Measurements from ENCODE around the gene LSP1.

LSP1 gene

DNA sequence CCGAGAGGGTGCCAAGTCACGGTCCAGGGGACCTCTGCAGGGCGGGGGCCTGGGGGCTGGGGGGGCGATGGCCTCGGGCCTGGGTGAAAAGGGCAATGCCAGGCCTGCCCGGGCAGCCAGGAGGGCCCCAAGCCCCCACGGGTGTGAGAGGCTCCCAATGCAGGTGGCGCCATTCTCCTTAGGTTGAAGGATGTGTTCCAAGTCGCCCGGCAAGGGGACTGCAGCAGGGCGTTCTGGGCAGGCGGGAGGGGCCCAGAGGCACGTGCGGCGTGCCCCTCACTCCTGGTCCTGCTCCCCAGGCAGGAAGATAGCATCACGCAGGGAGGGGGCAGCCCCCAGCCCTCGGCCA, 14.8 kb upstream of the LSP1 start:
- DNase-seq: no peak

DNA sequence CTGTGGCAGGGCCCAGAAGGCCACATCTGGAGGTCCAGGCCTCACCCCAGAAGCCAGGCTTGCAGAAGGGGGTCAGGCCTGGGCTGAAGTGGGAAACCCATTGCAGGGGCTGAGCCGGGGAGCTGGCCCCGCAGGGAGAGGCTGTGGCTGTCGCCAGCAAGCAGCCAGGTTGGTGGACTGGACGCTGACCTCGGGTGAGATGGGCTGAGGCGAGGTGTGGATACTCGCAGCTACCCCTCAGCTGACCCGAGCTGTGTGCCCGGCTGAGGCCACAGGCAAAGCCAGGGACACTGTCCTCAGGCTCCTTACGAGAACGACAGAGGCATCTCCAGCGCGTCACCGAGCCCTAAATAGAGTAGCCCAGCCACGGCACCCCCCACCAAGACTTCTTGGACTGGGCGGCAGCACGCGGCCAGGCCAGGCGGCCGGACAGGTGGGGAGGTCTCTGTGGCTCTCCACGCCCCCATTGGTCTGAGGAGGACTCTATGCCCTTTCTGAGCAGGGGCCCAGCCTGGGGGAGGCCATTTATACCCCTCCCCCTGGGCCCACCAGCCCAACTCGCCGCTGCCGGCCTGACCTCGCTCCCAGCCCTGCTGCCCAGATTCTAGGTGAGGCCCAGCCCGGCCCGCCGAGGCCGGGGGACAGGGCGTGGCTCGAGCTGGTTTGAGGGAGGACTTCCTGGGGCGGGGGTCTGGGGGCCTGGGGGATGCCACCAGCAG, 14.3 kb upstream of the LSP1 start, which contains the start of gene TNNI2:
Gene TNNI2, plus strand, starts transcription at position 556 of the 719 bp plus-strand sequence. CDS start 716 bp downstream, outside the sequence.
- DNase-seq: no peak

DNA sequence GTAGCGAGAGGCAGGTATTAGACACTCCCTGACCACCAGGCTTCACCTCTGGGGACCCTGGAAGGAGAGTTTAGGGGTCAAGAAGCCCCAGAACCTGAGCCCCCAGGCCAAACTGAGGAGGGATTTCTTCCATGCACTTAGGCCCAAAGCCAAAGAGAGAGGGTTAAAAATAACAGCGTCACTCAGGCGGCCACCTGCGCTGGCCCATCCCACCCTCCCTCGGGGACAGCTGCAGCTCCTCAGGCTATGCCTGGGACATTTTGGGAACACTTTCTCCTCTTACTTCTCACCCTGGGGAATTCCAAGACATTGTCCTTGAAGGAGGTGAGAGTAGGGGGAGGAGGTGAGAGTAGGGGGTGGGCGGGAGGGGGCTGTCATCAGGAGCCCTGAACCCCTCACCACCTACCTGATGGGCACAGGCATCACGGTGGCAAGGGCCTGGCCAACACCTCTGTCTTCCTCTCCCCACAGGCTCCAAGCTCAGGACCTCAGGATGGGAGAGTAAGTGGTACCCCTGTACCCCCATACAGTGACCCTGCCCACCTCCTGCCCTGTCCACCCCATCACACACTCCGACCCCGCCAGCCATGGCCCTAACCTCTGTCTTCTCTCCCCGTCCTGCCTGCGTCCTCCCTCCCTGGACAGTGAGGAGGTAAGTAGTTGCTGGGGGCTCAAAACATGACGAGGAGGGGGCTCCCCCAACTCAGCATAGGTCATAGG, 13.5 kb upstream of the LSP1 start:
- no peak for DNase-seq

DNA sequence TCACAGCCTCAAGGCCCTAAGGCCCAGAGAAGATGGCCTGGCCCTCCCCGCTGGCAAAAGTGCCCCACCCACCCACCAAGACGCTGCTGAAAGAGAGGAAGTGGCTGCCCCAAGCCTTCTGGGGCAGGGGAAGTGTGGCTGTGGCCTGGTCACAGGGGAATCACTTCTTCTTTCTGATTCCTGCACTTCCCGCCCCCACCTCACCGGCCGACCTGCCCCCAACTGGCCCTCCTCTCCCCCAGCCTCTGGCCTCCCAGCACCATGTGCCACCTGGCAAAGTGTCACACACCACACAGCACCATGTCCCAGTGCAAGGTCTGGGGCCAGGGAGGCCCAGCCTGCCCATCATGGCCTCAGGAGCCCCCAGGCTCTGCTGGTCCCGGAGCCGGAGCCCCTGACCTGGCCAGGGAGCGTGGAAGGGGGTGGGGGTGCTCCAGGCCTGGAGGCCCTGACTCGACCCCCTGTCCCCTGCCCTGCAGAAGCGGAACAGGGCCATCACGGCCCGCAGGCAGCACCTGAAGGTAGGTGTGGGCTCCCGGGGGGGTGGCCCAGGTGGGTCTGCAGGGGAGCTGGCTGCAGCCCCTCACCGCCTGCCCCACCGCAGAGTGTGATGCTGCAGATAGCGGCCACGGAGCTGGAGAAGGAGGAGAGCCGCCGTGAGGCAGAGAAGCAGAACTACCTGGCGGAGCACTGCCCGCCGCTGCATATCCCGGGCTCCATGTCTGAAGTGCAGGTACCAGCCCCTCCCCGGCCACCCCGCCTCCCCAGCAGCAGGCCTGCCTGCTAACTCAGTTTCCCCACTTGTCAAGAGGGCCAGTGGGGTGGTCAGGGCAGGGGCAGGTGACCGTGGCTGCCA, 12.7 kb upstream of the LSP1 start:
- DNase-seq: no peak

DNA sequence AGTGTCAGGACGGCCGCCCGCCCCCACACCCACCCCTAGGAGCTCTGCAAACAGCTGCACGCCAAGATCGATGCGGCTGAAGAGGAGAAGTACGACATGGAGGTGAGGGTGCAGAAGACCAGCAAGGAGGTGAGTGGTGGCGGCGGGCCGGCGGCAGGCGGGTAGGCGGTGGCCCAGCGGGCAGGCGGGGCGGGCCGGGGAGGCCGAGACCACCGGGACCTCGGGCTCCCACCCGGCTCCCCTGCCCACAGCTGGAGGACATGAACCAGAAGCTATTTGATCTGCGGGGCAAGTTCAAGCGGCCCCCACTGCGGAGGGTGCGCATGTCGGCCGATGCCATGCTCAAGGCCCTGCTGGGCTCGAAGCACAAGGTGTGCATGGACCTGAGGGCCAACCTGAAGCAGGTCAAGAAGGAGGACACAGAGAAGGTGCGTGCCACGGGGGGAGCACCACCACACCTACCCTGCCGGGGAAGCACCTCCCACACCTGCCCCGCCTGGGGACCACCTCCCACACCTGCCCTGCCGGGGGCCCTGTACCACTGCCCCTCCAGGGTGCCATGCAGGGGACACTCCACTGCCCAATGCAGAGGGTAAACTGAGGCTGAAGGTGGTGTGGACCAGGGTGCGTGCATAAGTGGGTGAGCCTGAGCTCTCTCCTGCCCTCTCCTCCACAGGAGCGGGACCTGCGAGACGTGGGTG, 12.0 kb upstream of the LSP1 start:
- DNase-seq: no peak

DNA sequence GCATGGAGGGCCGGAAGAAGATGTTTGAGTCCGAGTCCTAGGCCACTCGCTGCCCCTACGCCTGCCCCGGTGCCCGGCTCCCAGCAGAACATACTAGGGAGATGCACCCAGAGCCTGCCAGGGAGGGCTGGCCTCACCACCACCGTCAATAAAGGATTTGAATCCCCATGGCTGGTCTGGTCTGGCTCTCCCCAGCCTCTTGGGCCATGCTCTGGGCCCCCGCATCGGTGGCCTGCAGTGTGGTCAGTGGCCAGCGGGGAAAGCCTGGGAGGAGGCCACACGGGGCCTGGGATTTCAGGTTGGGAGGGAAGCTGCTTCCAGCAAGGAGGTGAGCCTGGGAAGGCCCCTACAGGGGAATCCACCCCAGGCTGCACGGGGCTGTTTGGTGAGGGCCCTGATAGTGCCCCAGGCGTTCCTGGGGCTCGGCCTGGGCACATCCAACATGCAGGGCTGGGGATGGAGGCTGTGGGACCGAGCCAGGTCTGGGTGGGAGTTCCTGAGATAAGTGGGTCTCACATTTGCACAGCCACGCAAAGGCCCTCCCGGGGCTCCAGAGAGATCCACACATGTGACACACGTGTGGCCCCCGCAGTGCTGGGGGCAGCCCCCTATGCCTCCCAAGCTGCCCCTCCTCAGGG, 11.3 kb upstream of the LSP1 start:
- DNase-seq: no peak

DNA sequence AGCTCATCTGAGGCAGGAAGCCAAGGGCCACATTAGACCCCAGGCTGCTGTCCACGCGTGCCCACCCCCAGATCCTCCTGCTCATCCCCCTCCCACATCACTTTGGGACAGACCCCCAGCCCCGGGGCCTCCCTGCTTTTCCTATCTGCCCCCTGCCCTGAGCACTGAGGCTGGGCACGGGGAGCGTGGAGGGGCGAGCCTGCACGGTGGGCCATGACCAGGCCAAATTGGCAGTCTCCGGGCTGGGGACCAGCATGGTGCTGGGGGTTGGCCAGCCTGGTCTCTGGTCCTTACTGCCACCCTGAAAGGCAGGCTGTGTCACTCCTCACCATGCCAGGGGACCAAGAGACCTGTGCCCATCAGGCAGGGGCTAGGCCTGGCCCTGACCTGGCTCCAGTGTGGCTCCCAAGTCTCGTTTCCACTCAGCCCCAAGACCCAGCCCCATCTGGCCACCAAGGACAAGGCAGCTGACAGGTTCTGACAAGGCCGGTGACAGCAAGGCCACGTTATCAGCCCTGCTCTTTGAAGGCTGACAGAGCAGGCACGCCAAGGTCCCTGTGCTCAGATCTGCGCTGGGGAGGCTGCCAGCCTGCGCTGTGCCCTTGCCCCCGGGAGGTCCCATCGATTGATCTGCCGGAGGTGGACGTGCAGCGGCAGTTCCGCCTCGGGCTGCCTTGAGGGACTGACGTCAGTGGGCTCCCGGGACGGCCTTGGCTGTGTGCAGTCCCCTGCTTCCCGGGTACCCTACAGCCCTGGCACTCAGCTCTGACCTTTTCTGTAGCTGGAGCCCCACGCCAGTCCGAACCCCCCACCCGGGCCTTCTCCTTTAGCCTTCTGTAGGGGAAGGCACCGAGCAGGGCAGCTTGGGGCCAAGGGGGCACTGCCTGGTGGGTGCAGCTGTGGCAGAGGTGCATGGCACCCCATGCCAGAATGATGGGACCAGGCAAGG, 10.5 kb upstream of the LSP1 start:
- no peak for DNase-seq

DNA sequence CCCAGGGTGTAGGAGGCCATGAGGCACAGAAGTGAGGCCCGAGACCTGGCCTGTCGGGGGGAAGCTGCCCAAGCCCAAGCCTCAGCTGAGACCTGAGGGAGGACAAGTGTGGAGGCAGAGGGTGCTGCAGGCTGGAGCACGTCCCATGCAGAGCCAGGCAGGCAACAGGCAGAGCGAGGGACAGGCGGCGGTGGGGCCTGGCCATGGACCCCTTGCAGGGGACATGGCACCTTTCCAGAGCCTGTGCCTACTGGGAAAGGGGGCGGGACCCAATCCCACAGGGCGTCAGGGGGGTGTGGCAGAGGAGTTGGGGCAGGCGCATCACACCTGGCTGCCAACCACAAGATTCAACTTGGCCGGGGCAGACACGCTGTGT, 9.8 kb upstream of the LSP1 start:
- DNase-seq: no peak

DNA sequence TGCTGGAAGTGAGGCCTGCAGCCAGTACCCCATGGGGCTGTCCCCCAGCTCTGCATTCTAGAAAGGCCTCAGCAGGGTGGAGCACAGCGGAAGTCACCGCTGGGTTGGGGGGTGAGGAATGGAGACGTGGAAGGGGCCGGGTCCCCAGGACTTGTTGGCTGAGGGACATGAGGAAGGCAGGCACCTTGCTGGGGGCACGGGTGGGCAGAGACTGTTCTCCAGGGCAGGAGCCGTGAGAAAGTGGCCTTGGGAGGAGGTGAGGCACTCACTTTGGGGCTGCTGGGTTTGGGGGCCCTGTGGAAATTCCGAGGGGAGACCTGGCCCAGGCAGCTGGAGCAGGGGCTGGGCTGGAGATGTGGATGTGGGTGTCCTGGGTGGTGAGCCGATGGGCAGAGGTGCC, 9.1 kb upstream of the LSP1 start:
- no peak for DNase-seq

DNA sequence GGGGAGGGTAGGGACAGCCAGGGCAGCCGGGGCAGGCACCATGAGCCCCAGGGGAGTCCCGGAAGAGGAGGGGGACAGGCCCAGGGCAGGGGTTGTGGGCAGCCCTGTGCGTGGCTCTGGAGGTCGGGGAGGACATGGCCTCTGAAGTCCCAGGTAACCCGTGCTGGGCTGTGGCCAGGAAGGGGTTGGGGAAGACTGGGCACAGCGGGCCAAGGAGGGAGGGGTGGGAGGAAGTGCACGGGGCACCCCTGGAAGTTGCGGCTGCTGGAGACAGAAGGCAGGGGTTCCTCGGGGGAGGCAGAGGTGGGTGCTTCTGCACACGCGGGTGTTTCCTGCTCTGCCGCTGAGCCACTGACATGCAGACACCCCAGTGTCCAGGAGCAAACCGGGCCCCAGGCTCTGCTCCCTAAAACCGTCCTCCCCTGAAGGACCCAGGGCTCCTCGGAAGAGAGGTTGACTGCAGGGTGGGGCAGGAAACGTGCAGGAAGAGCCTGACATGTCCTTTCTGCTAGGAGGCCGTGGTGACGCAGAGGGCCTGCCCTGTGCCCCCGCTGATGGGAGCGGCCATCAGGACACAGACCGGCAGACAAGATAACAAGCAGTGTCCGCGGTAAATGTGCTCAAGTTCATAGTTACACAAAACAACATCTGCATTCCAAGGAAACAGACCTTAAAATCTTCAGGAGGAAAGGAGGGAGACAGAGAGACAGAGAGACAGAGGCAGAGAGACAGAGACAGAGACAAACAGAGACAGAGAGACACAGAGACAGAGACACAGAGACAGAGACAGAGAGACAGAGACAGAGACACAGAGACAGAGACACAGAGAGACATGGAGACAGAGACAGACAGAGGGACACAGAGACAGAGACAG, 8.4 kb upstream of the LSP1 start:
- peak; percentile 40 for DNase-seq

DNA sequence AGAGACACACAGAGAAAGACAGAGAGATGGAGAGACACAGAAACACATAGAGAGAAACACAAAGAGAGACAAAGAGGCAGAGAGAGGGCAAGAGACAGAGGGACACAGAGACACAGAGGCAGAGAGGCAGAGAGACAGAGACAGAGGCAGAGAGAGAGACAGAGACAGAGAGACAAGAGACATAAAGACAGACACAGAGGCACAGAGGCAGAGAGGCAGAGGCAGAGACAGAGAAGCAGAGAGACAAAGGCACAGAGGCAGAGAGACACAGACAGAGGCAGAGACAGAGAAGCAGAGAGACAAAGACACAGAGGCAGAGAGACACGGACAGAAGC, 7.8 kb upstream of the LSP1 start:
- no peak for DNase-seq

DNA sequence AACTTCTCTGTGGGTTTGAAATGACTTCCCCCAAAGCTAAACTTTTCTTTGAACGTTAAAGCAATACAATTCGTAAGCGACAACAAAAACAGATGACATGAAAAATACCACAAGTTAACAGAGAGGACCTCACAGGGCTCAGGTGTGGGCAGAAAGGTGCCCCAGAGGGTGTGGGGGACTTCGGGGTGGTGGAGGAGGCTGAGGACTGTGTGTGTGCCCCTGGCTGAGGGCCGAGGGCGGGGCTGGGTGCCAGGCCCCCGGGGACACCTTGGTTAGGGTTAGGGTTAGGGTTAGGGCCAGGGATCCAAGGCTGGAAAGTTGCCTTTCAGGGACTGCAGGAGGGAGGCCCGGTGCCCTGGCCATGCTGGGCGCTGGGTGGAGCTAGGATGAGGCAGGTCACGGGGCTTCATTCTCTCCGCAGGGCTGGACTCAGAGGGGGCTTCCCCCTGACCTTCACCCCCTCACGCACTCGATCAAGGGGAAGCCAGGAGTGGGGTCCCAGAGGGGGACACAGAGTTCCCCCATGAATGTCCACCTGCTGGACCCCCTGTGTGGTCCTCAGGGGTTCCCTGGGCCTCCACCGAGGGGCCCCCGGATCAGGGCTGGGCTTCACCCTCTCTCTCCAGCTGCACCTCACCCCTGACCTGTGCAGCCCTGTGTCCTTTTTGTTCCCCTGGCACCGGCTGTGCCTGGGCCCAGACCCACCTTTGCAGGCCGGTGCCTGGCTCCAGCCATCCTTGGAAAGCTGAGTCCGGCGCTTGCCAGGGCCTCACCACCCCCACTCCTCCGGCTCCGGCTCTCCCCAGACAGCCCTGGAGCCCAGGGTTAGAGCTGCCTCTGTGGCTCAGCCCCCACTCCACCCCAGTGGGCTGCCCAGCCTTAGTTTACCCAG, 7.1 kb upstream of the LSP1 start:
- peak; percentile 28 for DNase-seq

DNA sequence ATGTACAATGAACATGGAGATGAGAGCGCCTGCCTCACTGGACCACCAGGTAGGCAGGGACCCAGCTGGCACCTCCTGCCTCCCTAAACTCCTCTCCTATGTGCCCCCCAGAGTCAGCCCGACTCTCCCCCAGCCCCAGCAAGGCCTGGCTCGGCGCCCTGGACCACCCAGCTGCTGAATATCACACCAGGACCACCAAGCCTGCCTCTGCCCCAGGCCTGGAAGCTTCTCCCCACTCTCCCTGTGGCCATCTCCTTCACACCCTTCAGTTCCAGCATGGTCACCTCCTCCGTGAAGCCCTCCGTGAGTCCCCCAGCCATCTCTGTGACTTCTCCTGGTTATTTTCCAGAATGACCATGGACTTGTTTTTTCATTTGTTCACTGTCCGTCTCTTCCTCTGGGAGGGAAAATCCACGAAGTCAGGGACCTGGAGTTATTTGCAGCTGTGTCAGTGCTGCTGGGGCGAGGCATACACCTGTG, 6.4 kb upstream of the LSP1 start:
- no peak for DNase-seq

DNA sequence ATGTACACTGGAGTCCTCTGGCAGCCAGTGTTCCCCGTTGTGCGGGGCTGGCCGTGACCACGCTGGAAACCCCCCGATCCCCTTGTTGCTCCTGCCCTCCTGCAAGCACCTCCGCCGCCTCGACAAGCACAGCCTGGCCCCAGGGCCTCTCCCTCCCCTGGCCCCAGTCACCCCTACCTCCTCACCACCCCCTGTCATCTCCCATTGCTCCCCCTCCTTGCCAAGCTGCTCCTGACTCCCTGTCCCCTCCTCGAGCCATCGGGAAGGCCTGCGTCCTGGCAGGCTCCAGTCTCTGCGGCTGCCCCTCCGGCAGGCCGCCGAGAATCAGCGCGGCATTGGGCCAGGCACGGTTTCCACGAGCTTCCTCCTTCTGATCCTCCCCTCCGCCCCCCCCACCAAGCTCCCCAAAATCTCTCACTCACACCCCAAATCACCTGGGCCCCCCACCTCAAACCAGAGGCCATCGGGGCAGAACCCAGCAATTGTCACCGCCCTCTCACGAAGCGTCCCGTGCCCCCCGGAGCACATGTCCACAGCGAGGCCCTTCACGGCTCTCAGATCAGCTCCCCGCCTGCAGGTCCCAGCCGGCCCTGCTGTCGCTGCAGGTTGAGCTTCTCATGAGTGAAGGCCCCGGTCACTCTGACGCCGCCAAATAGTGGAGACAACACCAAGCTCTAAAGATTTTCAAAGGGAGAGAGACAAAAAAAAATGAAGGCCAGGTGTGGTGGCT, 5.7 kb upstream of the LSP1 start:
- DNase-seq: no peak

DNA sequence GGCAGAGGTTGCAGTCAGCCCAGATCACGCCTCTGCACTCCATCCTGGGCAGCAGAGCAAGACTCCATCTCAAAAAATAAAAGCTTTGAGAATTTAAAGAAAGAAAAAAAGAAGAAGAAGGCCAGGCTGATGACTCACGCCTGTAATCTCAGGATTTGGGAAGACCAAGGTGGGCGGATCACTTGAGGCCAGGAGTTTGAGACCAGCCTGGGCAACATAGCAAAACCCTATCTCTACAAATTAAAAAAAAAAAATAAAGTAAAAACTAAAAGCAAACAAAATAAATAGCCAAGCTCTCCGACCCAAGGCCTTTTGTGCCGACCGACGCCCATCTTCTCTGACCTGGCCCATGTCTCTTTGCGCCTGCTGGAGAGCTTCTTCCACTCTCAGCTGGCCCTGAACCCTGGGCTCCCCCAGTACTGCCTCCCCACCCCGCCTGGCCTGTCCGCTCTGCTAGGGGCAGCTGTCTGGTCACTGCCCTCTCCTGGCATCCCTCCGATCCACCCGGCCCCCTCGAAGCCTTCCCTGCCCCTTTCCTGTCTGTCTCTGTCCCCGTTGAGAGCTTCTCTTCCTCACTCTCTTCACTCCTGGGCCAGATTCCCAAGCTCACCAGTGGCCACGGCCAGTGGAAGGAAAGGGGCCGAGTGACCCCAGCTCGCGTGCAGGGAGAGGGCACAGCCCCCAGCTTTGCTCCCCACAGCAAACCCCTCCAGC, 4.8 kb upstream of the LSP1 start:
- DNase-seq: no peak

DNA sequence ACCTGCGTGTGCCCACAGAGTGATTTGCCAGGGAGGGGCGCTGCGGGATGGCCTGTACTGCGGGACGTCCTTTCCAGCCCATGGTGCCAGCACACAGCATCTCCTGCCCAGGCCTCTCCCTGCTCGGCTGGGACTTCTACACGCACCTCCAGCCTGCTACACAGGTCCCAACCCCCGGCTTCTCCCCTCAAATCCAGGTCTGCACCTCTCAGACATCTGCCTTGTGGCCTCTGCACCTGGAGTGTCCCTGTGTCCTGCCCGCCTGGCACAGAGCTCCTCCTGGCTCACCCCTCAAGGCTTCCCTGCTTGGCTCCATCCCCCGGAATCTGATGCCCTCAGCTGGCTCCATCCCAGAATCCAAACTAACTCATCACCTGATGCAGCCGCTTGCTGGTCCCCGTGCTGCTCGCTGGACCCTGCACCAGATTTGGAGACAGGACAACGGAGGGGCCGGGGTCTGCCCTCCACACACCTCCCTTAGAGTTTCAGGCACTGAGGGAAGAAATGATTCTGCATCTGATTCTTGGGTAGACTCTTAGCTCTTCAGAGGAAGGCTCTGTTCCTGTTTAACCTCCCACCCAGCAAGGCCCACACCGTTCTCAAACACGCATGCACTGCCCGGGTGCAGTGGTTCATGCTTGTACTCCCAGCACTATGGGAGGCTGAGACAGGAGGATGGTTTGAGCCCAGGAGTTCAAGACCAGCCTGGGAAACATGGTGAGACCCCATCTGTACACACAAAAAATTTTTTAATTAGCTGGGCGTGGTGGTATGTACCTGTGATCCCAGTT, 4.0 kb upstream of the LSP1 start:
- DNase-seq: no peak

All from central memory CD4-positive, alpha-beta T cell (primary cell).